ENCODE data around the gene MTG2.
"Not testable (repeated sequence)": the region's sequence is repeated elsewhere in the genome, so short reads cannot be mapped to it uniquely, and the experiment has no call there.

GRCh38 chr20:62148383-62148782 is 34.4 kb upstream of the MTG2 start:
- TF ChIP-seq CTCF (IDR thresholded peaks at IDR 0.05); POLR2AphosphoS5 (IDR thresholded peaks at IDR 0.05; ENCODE audit: insufficient read depth in 1 of 2, low read depth in 1 of 2); POLR2A (IDR thresholded peaks at IDR 0.05): not testable (repeated sequence)
